Endometrial microvascular endothelial cells (primary cell): ENCODE results near the gene IFFO2. TPM values are rescaled to one million over a fixed set of nuclear protein-coding genes. Genes with fewer than 3 reads are reported as not detected.

Experiments
- total RNA-seq: library from RNA; depleted of rRNA; stranded (reverse); fragments of >200 nt; gene quantifications from one replicate; pipeline ENCODE4 v1.2.3, GENCODE V29; 2015; ENCODE audit errors: inconsistent ontology term

The IFFO2 gene
- total RNA-seq, 1 donor from 2014 or later, result 33.4 TPM

Other genes with a start within 250 kb of the IFFO2 start
- not detected for gene TAS1R2, start 97.0 kb downstream of the IFFO2 start, total RNA-seq
- gene ALDH4A1, start 54.1 kb downstream of the IFFO2 start, total RNA-seq, result 16.9 TPM